Activated CD8-positive, alpha-beta T cell treated with anti-CD3 and anti-CD28 coated beads for 36 hours (primary cell): ENCODE data around the gene UBE2U. TPM values are rescaled to one million over a fixed set of nuclear protein-coding genes. Genes with fewer than 3 reads are reported as not detected.

ENCODE experiments used
- ATAC-seq: fragments of 200-7000 bp; cut with Tn5 transposase; one replicate; pipeline ENCODE4 v1.10.0; 2021; ENCODE audit warnings: mild to moderate bottlenecking, moderate library complexity
- CTCF ChIA-PET: fragments of 350-600 bp; sonication (Branson Sonifier 250); formaldehyde crosslinking; loops from one replicate; lab custom pipeline; 2021; ENCODE audit warnings: antibody characterized with exemption; lab: Charles Lee
- POLR2A ChIA-PET: fragments of 350-600 bp; sonication (Branson Sonifier 250); formaldehyde crosslinking; loops from one replicate; lab custom pipeline; 2021; ENCODE audit warnings: antibody characterized with exemption; lab: Charles Lee
- DNase-seq: peaks from one replicate; pipeline ENCODE4 v3.0.0-alpha.2; 2020
- H3K27ac Mint-ChIP-seq: one replicate; pipeline ENCODE4 v1.8.0; 2021; ENCODE audit warnings: mild to moderate bottlenecking, mixed read lengths
- H3K27me3 Mint-ChIP-seq: one replicate; pipeline ENCODE4 v1.8.0; 2021; ENCODE audit warnings: mixed read lengths
- H3K36me3 Mint-ChIP-seq: one replicate; pipeline ENCODE4 v1.8.0; 2021; ENCODE audit warnings: low read depth, mixed read lengths
- H3K4me1 Mint-ChIP-seq: one replicate; pipeline ENCODE4 v1.8.0; 2021; ENCODE audit warnings: low read depth, mixed read lengths
- H3K4me3 Mint-ChIP-seq: one replicate; pipeline ENCODE4 v1.8.0; 2021; ENCODE audit warnings: mild to moderate bottlenecking, moderate library complexity, mixed read lengths
- H3K9me3 Mint-ChIP-seq: one replicate; pipeline ENCODE4 v1.8.0; 2021; ENCODE audit warnings: mixed read lengths
- intact Hi-C: fragments of 100-400 bp; cut with micrococcal nuclease; formaldehyde crosslinking; loops from one replicate; pipeline ENCODE4 v1.10.0; 2022
- total RNA-seq, 2 experiments: library from RNA; stranded (reverse); gene quantifications; one replicate each; pipeline ENCODE4 v1.2.3, GENCODE V29; 2021
- TF ChIP-seq, protein P1 (sequence below): fragments of 200-600 bp; IDR thresholded peaks from one replicate; pipeline ENCODE4 v1.8.0; 2022; ENCODE audit warnings: antibody characterized with exemption, mild to moderate bottlenecking

UBE2U gene
- total RNA-seq, 2 experiments from 2014 or later: not detected

DNA sequence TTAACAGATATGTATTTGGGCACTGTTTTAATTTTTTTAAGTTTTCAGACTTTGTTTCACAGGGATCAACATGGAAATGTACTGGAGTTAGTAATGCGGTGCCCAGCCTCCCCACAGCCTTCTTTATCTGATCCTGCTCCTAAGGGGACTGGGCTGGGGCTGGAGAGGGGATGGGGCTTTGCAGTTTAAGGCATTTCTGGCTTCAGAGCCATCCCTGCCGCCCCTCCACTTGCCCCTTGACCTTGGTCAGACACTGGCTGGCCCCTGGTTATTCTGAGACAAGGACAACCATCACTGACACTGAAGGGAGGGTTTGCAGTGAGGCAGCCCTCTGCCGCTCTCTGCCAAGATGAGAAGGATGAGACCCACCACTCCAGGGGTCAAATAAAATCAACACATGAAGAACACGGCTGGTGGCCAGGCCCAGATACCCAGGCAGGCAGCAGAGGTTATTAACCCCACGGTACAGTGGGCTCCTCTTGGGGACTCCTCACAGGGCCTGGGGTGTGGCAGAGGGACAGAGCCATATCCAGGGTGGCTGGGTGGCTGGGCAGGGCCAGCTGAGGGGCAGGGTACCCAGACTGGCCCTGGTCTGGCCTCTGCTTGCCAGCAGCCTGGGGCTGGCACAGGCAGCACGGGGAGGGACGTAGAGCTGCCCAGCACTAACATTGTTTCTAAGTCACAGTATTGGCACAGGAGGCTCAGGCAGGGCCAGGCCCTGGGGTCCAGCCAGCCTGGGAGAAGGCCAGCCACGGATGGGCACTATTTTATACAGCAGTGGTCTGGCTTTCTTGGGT, 7.2 kb upstream of the UBE2U start:
- H3K36me3 Mint-ChIP-seq: no peaks in the 10 kb centered on the region
- POLR2A ChIA-PET: interaction anchor here (0.6 kb wide), 1 partner anchor 277 kb away, joined by 3 read pairs; no protein-coding TSS in a partner anchor
- CTCF ChIA-PET: no interaction called here

DNA sequence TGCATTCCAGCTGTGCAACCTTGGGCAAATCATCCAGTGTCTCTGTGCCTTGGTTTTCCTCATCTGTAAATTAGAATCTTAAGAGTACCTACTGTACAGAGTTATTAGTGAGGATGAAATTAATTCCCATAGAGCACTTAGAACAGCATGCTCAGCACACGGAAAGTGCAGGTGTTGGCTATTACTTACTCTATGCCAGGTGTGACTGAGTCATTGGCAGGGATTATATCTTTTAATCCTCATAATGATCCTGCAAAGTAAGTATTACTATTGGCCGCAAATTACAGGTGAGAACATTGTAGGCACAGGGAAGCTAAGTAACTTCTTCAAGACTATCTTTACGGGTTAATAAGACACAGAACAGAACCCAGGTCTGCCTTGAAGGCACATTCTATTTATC, 6.3 kb upstream of the UBE2U start:
- ATAC-seq (no peak), DNase-seq (no peak)
- Mint-ChIP-seq H3K27me3 (no peaks in the 10 kb centered on the region), H3K4me3 (no peak overlapping the region), H3K4me1 (peaks cover 2% of the 10 kb centered on the region), H3K9me3 (no peaks in the 10 kb centered on the region), H3K36me3 (no peaks in the 10 kb centered on the region), H3K27ac (no peak overlapping the region)
- TF ChIP-seq, protein P1, sequence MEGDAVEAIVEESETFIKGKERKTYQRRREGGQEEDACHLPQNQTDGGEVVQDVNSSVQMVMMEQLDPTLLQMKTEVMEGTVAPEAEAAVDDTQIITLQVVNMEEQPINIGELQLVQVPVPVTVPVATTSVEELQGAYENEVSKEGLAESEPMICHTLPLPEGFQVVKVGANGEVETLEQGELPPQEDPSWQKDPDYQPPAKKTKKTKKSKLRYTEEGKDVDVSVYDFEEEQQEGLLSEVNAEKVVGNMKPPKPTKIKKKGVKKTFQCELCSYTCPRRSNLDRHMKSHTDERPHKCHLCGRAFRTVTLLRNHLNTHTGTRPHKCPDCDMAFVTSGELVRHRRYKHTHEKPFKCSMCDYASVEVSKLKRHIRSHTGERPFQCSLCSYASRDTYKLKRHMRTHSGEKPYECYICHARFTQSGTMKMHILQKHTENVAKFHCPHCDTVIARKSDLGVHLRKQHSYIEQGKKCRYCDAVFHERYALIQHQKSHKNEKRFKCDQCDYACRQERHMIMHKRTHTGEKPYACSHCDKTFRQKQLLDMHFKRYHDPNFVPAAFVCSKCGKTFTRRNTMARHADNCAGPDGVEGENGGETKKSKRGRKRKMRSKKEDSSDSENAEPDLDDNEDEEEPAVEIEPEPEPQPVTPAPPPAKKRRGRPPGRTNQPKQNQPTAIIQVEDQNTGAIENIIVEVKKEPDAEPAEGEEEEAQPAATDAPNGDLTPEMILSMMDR: no peak
- intact Hi-C loops: no loop called here
- ChIA-PET POLR2A (interaction anchor here (0.6 kb wide), 1 partner anchor 278 kb away, joined by 3 read pairs; no protein-coding TSS in a partner anchor), CTCF (no interaction called here)

More for the DNA sequence above, 7.2 kb upstream of the UBE2U start:
- ATAC-seq: no peak
- intact Hi-C loops: no loop called here
- H3K4me3 Mint-ChIP-seq: no peak overlapping the region
- DNase-seq: no peak
- no peaks in the 10 kb centered on the region for H3K9me3 Mint-ChIP-seq
- no peak overlapping the region for H3K27ac Mint-ChIP-seq
- no peaks in the 10 kb centered on the region for H3K27me3 Mint-ChIP-seq
- TF ChIP-seq, protein P1: no peak
- peaks cover 2% of the 10 kb centered on the region for H3K4me1 Mint-ChIP-seq

DNA sequence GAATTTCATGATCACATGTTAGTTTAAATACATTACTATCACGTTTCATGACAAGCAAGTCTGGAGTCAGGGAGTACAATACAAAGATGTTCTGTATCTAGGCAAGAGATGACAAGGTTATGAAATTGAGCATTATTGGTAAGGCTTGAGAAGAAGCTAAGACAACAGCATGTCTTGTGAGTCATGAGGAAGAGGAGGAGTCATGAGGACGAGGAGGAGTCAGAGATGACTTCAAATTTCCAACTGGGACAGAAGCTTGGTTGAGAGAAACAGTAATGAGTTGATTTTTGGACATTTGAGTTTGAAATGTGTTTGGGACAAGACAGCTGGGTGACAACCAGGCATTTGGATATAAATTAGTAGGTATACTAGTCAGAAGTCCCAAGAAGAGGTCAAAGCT, 4.3 kb upstream of the UBE2U start:
- H3K4me1 Mint-ChIP-seq: peaks cover 2% of the 10 kb centered on the region
- H3K9me3 Mint-ChIP-seq: no peaks in the 10 kb centered on the region
- H3K36me3 Mint-ChIP-seq: no peaks in the 10 kb centered on the region
- intact Hi-C loops: no loop called here
- POLR2A ChIA-PET: no interaction called here
- peaks cover 2% of the 10 kb centered on the region for H3K27me3 Mint-ChIP-seq
- ATAC-seq (peak; percentile 53), DNase-seq (no peak)
- TF ChIP-seq, protein P1: no peak
- no peak overlapping the region for H3K27ac Mint-ChIP-seq
- CTCF ChIA-PET: interaction anchor here (1.9 kb wide), 1 partner anchor 62 kb away, joined by 5 read pairs; no protein-coding TSS in a partner anchor
- no peak overlapping the region for H3K4me3 Mint-ChIP-seq

DNA sequence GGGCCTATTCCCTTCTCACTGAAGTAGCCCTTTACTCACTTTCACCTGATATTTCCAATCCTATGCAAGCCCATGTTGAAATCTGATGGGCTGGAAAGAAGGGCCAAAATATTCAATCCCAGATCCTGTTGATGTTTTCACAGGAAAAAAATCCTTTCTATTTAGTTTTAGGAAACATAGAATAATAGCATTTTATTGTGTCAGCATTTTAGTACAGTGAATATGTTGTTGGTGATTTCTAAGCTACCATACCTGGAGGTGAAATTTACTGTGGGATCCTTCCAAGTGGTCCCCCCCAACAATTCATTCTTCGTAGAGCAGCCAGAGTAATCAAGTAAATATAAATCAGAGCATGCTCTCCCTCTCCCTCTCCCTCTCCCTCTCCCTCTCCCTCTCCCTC, 3.4 kb upstream of the UBE2U start:
- Mint-ChIP-seq H3K27me3 (peaks cover 5% of the 10 kb centered on the region), H3K4me3 (no peak overlapping the region), H3K36me3 (no peaks in the 10 kb centered on the region), H3K9me3 (no peaks in the 10 kb centered on the region), H3K27ac (no peak overlapping the region), H3K4me1 (peaks cover 2% of the 10 kb centered on the region)
- intact Hi-C loops: no loop called here
- TF ChIP-seq, protein P1: no peak
- ChIA-PET CTCF (interaction anchor here (1.9 kb wide), 1 partner anchor 63 kb away, joined by 5 read pairs; no protein-coding TSS in a partner anchor), POLR2A (no interaction called here)
- ATAC-seq: no peak
- DNase-seq: no peak

DNA sequence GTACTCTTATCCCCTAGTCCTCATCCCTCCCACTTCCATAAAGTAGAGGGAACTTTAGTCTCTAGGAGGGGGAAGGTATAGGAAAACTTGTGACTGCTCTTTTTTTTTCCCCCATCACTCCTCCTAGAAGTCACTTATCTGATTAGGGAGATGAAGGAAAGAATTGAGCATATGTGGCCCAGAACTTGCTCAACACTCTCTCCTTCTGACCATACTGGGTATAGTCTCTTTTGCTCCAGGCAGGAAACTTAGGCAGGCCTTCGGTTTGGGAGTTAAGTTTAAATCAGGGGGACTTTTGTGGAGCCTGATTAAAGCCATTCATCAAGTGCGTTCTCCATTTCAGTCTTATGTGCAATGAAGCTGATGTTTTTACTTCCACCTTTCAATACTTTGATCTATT, 5.8 kb downstream of the UBE2U start:
- no peak overlapping the region for H3K4me3 Mint-ChIP-seq
- ATAC-seq (no peak), DNase-seq (no peak)
- ChIA-PET POLR2A (no interaction called here), CTCF (no interaction called here)
- peaks cover 12% of the 10 kb centered on the region for H3K27me3 Mint-ChIP-seq
- TF ChIP-seq, protein P1: no peak
- H3K36me3 Mint-ChIP-seq: no peaks in the 10 kb centered on the region
- no peaks in the 10 kb centered on the region for H3K9me3 Mint-ChIP-seq
- intact Hi-C loops: no loop called here
- no peaks in the 10 kb centered on the region for H3K4me1 Mint-ChIP-seq
- no peak overlapping the region for H3K27ac Mint-ChIP-seq
